ENCODE results near the gene TSPAN5.

DNA sequence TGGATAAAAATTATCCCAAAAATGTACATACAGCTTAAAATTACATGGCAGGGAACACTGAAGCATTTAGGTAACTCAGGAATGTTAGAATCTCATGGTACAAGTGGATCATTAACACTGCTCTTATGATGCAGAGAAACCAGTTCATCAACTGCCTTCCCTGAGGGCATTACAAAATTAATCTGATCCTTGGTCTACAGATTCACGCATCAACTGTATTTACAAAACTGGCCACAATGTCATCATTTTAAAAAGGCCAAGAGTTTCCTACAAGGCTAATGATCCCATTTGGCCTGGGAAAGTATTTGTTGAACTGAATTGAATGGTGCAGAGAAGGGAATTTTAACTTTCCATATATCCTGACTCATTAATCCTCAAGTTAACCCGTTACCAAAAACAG is 84.6 kb downstream of the TSPAN5 start:
- TF ChIP-seq, protein P1, sequence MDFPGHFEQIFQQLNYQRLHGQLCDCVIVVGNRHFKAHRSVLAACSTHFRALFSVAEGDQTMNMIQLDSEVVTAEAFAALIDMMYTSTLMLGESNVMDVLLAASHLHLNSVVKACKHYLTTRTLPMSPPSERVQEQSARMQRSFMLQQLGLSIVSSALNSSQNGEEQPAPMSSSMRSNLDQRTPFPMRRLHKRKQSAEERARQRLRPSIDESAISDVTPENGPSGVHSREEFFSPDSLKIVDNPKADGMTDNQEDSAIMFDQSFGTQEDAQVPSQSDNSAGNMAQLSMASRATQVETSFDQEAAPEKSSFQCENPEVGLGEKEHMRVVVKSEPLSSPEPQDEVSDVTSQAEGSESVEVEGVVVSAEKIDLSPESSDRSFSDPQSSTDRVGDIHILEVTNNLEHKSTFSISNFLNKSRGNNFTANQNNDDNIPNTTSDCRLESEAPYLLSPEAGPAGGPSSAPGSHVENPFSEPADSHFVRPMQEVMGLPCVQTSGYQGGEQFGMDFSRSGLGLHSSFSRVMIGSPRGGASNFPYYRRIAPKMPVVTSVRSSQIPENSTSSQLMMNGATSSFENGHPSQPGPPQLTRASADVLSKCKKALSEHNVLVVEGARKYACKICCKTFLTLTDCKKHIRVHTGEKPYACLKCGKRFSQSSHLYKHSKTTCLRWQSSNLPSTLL (IDR thresholded peaks at IDR 0.05): no peak
- TF ChIP-seq PHB2 (IDR thresholded peaks at IDR 0.05; ENCODE audit: low read depth): no peak
- TF ChIP-seq ZNF445 (CRISPR knock-in tag; IDR thresholded peaks at IDR 0.05; ENCODE audit: low read depth): no peak
- no peak for TF ChIP-seq POLR2AphosphoS5 (IDR thresholded peaks at IDR 0.05; ENCODE audit: control insufficient read depth, insufficient read depth, low read depth, low read length)
- TF ChIP-seq, protein P2, sequence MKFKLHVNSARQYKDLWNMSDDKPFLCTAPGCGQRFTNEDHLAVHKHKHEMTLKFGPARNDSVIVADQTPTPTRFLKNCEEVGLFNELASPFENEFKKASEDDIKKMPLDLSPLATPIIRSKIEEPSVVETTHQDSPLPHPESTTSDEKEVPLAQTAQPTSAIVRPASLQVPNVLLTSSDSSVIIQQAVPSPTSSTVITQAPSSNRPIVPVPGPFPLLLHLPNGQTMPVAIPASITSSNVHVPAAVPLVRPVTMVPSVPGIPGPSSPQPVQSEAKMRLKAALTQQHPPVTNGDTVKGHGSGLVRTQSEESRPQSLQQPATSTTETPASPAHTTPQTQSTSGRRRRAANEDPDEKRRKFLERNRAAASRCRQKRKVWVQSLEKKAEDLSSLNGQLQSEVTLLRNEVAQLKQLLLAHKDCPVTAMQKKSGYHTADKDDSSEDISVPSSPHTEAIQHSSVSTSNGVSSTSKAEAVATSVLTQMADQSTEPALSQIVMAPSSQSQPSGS (CRISPR knock-in tag; IDR thresholded peaks at IDR 0.05): no peak

All from K562 (cell line).